Measurements from ENCODE around the gene SPTBN4. TPM values are rescaled to one million over a fixed set of nuclear protein-coding genes. Genes with fewer than 3 reads are reported as not detected.

Gene SPTBN4
- total and polyA plus RNA-seq, 10 of the 15 experiments (the other 5 are each of a cell fraction or from before 2014, with no cell fraction given): 0.04 to 1.1 (median 0.34) TPM; not detected in 1

DNA sequence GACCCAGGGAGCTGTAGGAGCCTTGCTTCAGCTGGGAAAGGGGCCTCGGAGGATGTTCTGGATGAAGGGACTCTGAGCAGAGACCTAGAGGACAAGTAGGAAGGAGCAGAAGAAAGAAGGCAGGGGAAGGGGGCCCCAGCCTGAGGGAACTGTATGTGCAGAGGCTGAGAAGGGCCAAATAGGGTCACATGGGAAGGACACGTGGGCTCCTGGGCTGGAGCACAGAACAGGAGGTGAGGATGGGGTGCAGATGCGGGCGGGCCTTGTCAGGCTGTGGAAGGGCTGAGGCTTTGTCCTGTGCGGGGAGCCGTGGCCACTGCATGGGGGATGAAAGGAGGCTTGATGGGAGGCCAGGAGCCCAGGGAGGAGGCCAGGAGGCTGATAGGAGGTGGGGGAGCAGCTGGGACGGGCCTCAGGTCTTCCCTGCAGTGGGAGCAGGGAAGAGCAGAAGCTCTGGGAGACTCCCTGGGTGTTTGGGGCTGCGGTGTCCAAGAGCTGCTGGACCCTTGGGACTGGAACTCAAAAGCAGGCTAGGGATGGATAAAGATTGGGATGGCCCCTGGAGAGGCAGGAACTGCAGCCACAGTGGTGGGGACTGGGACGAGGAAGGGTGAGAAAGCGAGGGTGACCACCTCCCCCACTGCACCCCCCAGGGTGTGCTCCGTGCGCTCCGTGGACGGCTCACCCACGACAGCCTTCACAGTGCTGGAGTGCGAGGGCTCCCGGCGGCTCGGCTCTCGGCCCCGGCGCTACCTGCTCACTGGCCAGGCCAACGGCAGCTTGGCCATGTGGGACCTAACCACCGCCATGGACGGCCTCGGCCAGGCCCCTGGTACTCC lies 123.0 kb downstream of the SPTBN4 start:
- Histone ChIP-seq H3K79me2 (ENCODE audit: control insufficient read depth, insufficient read depth, low read length) (no peaks in the 10 kb centered on the region), H3K9me3 (replicated peaks; ENCODE audit: control insufficient read depth, insufficient read depth, low read length) (no peaks in the 10 kb centered on the region), H3K9ac (ENCODE audit: control insufficient read depth, insufficient read depth, low read length) (no peak overlapping the region), H3K27ac (ENCODE audit: control insufficient read depth, insufficient read depth) (no peak overlapping the region), H3K36me3 (ENCODE audit: control insufficient read depth in 2 of 2, insufficient read depth in 2 of 2, low read length in 1 of 2) (peaks cover 0 to 7% of the 10 kb centered on the region in 2 experiments; a peak in 3 of 4 replicates), H2AFZ (ENCODE audit: control insufficient read depth, low read depth, low read length) (no peak overlapping the region), H3K27me3 (replicated peaks in 1 of 2; ENCODE audit: control insufficient read depth in 2 of 2, insufficient read depth in 2 of 2, low read length in 1 of 2) (no peaks in the 10 kb centered on the region), H4K20me1 (ENCODE audit: control insufficient read depth, insufficient read depth) (no peaks in the 10 kb centered on the region), H3K4me1 (ENCODE audit: control insufficient read depth, insufficient read depth, low read length) (peaks cover under 1% of the 10 kb centered on the region; the same call in 1 of the 2 replicates), H3K4me3 (no peak overlapping the region), H3K4me2 (ENCODE audit: control insufficient read depth, insufficient read depth) (no peak overlapping the region)
- intact Hi-C loops (cut with micrococcal nuclease; ENCODE audit: unreplicated experiment): no loop called here
- WGBS (ENCODE audit: insufficient coverage, insufficient replicate concordance, low lambda C conversion rate, missing lambda C conversion rate): 95% methylated on average over 26 of the region's 26 CpGs
- ChIA-PET POLR2A (no interaction called here), CTCF (interaction anchor here (0.6 kb wide), 1 partner anchor 760 kb away, joined by 3 read pairs; no protein-coding TSS in a partner anchor), SMC1A (ENCODE audit: uncharacterized antibody, unreplicated experiment) (no interaction called here), RAD21 (ENCODE audit: unreplicated experiment) (no interaction called here)
- no TSS peak for BruUV-seq (replicated peaks)
- no peak for FAIRE-seq
- no peak for ATAC-seq
- no peak for DNase-seq (ENCODE audit: low read depth, low spot score)
- in situ Hi-C loops (cut with MboI): no loop called here
- TF ChIP-seq, protein P1, sequence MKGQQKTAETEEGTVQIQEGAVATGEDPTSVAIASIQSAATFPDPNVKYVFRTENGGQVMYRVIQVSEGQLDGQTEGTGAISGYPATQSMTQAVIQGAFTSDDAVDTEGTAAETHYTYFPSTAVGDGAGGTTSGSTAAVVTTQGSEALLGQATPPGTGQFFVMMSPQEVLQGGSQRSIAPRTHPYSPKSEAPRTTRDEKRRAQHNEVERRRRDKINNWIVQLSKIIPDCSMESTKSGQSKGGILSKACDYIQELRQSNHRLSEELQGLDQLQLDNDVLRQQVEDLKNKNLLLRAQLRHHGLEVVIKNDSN (IDR thresholded peaks at IDR 0.05; ENCODE audit: borderline replicate concordance, extremely low read length, insufficient read depth, low read depth, low read length): peak; percentile 18
- TF ChIP-seq TARDBP (IDR thresholded peaks at IDR 0.05; ENCODE audit: borderline replicate concordance): no peak
- TF ChIP-seq, protein P2, sequence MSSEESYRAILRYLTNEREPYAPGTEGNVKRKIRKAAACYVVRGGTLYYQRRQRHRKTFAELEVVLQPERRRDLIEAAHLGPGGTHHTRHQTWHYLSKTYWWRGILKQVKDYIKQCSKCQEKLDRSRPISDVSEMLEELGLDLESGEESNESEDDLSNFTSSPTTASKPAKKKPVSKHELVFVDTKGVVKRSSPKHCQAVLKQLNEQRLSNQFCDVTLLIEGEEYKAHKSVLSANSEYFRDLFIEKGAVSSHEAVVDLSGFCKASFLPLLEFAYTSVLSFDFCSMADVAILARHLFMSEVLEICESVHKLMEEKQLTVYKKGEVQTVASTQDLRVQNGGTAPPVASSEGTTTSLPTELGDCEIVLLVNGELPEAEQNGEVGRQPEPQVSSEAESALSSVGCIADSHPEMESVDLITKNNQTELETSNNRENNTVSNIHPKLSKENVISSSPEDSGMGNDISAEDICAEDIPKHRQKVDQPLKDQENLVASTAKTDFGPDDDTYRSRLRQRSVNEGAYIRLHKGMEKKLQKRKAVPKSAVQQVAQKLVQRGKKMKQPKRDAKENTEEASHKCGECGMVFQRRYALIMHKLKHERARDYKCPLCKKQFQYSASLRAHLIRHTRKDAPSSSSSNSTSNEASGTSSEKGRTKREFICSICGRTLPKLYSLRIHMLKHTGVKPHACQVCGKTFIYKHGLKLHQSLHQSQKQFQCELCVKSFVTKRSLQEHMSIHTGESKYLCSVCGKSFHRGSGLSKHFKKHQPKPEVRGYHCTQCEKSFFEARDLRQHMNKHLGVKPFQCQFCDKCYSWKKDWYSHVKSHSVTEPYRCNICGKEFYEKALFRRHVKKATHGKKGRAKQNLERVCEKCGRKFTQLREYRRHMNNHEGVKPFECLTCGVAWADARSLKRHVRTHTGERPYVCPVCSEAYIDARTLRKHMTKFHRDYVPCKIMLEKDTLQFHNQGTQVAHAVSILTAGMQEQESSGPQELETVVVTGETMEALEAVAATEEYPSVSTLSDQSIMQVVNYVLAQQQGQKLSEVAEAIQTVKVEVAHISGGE (CRISPR knock-in tag; IDR thresholded peaks at IDR 0.05): no peak
